Activated T-cell treated with anti-CD3 and anti-CD28 coated beads for 24 hours (primary cell): ENCODE measurements around the gene SLC25A3.
"Not testable (repeated sequence)": the region's sequence is repeated elsewhere in the genome, so short reads cannot be mapped to it uniquely, and the experiment has no call there.

Experiments used
- DNase-seq: peaks from one replicate; pipeline ENCODE4 v3.0.0-alpha.2; 2020; ENCODE audit warnings: low read depth

SLC25A3 gene

DNA sequence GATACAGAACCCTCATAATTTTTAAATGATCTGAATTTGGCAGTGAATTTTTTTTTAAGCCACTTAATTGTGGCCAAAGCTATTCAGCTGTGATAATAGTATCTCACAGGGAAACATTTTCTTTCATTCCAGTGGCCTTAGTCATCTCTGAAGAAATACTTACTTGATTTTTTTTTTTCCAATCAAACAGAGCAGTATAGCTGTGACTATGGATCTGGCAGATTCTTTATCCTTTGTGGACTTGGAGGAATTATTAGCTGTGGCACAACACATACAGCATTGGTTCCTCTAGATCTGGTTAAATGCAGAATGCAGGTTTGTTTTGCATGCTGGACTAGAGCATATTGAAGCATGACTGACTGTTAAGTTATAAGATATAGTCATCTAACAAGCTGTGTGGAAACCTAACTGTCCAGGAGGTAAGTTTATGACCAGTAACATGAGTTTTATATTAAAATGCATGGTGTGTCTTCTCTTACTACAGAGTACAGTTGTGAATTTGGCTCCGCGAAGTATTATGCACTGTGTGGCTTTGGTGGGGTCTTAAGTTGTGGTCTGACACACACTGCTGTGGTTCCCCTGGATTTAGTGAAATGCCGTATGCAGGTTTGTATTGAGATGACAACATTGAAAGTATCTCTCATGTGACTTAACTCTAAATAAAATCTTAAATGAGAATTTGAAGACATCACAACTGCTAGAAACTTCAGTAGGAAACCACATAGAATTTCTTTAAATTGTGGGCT, 1.9 kb downstream of the SLC25A3 start:
- DNase-seq: no peak

- DNase-seq: not testable (repeated sequence)
Observed at GRCh38 chr12:98597313-98597712, 3.8 kb downstream of the SLC25A3 start.

GRCh38 chr12:98601924-98602323, 8.4 kb downstream of the SLC25A3 start:
- DNase-seq: no peak

DNA sequence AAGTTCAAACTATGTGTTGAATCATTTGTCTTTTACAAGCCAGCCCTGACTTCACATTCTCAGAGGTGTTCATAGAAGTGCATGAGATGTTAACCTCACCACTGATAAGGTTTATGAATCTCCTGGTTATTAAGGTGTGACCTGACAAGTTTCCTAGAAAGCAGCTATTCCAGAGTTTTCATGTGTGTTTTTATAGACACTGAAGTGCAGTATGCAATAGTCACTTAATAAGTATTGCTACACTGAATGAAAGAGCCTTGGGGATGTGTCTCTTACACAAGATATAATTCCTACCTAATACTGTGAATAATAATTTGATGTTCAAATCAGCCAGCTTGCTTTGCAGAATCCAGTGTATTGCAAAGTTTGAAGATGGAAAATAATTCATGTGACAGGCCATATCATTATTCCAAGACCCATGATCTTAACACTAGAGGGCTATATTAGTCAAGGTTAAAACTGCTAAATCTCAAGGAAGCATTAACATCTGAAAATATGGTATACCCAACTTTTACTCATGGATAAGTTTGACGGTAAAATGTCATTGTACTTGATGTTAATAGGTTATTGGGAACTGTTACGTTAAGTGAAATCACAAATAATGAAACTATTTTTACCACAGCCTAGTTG, 13.0 kb downstream of the SLC25A3 start:
- no peak for DNase-seq

- no peak for DNase-seq
Observed at GRCh38 chr12:98610596-98610995, 17.1 kb downstream of the SLC25A3 start.

GRCh38 chr12:98612696-98613334, 19.3 kb downstream of the SLC25A3 start:
- no peak for DNase-seq

- no peak for DNase-seq
Observed at GRCh38 chr12:98618952-98619351, 25.5 kb downstream of the SLC25A3 start.

- no peak for DNase-seq
Observed at GRCh38 chr12:98635657-98636323, 42.3 kb downstream of the SLC25A3 start.

DNA sequence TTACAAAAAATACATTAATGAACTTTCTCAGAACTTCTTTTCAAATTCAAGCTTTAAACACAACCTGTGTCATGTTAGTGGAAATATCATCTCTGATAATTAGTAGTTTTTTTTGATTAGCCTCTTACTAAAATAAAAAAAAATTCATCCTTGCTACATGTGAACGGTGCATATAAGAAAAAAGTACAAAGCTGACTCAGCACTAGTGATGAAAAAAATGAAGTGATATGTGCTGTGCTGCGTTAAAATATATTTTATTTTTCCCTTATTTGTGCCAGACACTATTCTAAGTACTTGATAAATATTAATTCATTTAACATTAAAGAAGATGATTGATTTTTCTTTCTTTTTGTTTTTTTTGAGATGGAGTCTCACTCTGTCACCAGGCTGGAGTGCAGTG, 43.6 kb downstream of the SLC25A3 start:
- no peak for DNase-seq

DNA sequence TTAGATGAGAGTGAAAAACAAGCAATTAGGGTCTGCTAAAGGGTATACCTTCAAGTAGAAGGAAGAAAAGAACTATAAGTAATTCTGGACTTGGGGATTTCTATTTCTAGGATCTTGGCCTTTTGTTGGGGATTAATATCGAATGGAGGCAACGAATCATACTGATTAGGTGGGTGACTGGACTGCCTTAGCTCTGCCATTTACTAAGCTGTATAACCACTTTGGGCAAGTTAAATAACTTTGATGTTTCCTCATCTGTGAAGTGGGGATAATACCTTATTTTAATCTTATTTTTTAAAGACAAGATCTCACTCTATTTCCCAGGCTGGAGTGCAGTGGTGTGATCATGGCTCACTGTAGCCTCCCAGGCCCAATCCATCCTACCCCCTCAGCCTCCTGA, 44.5 kb downstream of the SLC25A3 start:
- no peak for DNase-seq

DNA sequence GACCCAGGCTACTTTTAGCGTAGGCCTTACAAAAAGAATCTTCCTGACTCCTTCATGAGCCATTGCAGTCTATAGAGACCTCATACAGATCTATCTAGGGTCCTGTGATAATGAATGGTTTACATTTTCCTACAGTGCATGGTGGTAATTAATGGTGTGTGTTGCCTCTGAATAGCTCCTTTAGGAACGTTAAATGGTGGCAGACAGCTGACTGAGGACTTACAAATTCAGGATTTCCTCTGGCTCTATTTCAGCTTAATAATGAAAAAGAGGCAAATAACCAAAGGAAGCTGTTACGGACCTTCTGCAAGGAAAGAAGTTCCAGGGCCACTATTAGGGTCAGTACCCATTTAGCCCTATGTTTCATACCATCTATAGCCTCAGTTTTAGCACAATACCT, 46.0 kb downstream of the SLC25A3 start:
- DNase-seq: no peak

GRCh38 chr12:98642801-98643200, 49.3 kb downstream of the SLC25A3 start:
- not testable (repeated sequence) for DNase-seq

- no peak for DNase-seq
Observed at GRCh38 chr12:98644433-98644711, 50.9 kb downstream of the SLC25A3 start.

DNA sequence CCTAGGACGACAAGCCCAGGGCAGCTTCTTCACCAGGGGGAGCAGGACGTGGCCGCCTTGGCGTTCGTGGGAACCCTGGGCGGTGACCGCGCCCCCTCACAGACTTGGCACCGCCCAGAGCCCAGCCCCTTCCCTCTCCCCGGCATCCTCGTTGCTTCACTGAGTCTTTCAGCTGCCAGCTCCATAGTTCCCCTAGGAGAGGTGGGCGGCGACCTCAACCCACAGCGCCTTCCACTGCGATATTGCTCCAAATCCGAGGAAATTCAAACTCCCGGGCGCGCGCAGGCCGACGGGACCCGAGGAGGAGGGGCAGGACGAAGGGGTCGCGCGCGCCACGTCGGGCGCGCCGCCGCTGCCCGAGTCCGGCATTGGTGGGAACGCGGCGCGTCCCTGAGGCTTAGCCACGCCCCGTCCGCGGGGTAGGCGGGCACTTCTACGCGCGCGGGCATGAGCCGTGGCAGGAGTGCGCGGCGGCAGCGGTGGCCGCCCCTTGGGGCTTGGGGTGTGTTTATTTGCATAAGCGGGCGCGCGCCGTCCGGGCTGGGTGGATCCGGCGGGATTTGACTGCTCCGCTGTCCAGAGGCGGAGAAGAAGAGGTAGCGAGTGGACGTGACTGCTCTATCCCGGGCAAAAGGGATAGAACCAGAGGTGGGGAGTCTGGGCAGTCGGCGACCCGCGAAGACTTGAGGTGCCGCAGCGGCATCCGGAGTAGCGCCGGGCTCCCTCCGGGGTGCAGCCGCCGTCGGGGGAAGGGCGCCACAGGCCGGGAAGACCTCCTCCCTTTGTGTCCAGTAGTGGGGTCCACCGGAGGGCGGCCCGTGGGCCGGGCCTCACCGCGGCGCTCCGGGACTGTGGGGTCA, 51.5 kb downstream of the SLC25A3 start, which contains the start of the genes APAF1 and IKBIP:
Gene APAF1 (plus strand): TSS at position 579 of the 860 bp plus-strand sequence. CDS start 3,070 bp downstream, outside the sequence.
Gene IKBIP (minus strand): TSS at position 77 of the 860 bp plus-strand sequence. CDS start 87 bp downstream, outside the sequence.
- peak; percentile 96 for DNase-seq

- peak; percentile 2 for DNase-seq
Observed at GRCh38 chr12:98645572-98646067, 52.1 kb downstream of the SLC25A3 start.

GRCh38 chr12:98646294-98647090, 53.0 kb downstream of the SLC25A3 start:
- no peak for DNase-seq

- no peak for DNase-seq
Observed at GRCh38 chr12:98651328-98651727, 57.8 kb downstream of the SLC25A3 start.

DNA sequence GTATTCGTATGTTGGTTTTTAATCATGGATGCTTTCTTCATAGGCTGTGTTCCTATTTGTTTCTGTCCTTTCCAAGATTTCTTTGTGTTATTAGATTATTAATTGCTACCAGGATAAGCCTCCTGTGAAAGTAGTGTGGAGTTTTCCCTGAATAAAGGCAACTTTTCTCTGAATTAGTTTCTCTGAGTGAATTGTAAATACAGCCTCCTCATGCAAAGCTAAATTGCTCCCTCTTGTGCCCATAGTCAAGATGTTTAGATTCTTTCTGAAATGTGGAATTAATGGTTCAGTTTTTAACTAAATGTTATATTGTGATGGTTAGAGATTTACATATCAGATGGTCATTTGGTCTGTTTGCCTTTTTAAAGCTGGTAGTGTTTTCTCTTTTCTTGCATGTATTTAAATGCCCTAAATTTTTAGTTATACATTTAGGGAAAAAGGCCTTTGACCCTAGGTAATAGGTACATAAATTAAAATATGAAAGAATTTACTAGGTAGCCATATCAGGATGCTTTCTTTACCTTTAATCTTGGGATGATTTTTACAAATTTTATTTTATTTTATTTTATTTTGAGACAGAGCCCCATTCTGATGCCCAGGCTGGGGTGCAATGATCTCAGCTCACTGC, 60.5 kb downstream of the SLC25A3 start:
- DNase-seq: no peak
